Measurements from ENCODE around the gene CTBP1. TPM values are rescaled to one million over a fixed set of nuclear protein-coding genes. Genes with fewer than 3 reads are reported as not detected.

Gene CTBP1
- total and polyA plus RNA-seq, 2 donors from 2014 or later = 96.1 to 170 TPM

DNA sequence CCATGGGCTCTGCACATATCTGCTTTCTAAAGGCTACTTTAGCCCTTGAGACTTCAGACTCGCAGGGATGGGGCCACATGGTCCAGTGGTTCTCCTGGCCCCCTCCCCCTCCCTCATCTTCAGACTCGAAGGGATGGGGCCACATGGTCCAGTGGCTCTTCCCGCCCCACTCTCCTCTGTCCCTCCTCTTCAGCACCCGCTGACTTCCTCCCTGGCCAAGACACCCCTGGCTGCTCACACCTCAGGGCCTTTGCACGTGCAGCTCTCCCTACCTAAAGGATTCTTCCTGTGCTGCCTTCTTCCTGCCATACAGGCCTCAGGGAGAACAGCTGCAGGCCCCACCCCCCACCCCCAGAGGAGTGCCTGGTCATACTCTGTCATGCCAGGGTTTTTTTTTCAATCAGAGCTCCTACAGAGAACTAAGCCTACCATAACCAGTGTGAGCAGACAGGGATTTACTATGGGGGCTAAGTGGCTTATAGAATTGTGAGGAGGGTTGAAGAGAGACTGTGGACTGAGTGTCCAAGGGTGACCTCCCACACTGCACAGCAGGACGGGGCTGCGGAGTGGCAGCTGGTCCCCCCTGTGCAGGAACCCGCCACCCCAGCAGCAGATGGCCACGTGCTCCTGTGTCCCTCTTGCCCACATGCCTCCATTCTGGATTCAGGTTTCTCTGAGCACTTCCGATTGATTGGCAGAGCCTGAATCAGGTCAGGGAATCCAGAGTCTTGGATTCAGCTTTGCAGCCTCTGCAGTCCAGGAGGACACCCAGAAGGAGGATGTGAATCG is 70.4 kb downstream of the CTBP1 start:
- Histone ChIP-seq H3K27me3 (ENCODE audit: control insufficient read depth, insufficient read depth, low read length) (no peaks in the 10 kb centered on the region), H3K9me3 (ENCODE audit: control insufficient read depth in 2 of 3, insufficient read depth in 1 of 3, low read length in 3 of 3) (peaks cover 0 to 3% (median 0%) of the 10 kb centered on the region in 3 donors), H3K4me1 (ENCODE audit: control insufficient read depth in 2 of 3, insufficient read depth in 2 of 3, low read depth in 1 of 3, low read length in 3 of 3) (no peaks in the 10 kb centered on the region), H3K4me3 (ENCODE audit: low read length in 3 of 3) (no peak overlapping the region), H3K27ac (ENCODE audit: low read depth in 2 of 2, low read length in 2 of 2) (no peak overlapping the region), H3K9ac (ENCODE audit: low read length in 3 of 3) (no peak overlapping the region), H3K36me3 (ENCODE audit: control insufficient read depth in 2 of 3, insufficient read depth in 3 of 3, low read length in 3 of 3) (no peaks in the 10 kb centered on the region)
- TF ChIP-seq, protein P1, sequence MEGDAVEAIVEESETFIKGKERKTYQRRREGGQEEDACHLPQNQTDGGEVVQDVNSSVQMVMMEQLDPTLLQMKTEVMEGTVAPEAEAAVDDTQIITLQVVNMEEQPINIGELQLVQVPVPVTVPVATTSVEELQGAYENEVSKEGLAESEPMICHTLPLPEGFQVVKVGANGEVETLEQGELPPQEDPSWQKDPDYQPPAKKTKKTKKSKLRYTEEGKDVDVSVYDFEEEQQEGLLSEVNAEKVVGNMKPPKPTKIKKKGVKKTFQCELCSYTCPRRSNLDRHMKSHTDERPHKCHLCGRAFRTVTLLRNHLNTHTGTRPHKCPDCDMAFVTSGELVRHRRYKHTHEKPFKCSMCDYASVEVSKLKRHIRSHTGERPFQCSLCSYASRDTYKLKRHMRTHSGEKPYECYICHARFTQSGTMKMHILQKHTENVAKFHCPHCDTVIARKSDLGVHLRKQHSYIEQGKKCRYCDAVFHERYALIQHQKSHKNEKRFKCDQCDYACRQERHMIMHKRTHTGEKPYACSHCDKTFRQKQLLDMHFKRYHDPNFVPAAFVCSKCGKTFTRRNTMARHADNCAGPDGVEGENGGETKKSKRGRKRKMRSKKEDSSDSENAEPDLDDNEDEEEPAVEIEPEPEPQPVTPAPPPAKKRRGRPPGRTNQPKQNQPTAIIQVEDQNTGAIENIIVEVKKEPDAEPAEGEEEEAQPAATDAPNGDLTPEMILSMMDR (IDR thresholded peaks at IDR 0.05; ENCODE audit: borderline replicate concordance, extremely low read depth, insufficient read depth) = no peak
- DNase-seq (peak in 2 of 5 donors; percentile 7 to 48), FAIRE-seq (no peak)
- intact Hi-C loops (cut with DNase I) = no loop called here

DNA sequence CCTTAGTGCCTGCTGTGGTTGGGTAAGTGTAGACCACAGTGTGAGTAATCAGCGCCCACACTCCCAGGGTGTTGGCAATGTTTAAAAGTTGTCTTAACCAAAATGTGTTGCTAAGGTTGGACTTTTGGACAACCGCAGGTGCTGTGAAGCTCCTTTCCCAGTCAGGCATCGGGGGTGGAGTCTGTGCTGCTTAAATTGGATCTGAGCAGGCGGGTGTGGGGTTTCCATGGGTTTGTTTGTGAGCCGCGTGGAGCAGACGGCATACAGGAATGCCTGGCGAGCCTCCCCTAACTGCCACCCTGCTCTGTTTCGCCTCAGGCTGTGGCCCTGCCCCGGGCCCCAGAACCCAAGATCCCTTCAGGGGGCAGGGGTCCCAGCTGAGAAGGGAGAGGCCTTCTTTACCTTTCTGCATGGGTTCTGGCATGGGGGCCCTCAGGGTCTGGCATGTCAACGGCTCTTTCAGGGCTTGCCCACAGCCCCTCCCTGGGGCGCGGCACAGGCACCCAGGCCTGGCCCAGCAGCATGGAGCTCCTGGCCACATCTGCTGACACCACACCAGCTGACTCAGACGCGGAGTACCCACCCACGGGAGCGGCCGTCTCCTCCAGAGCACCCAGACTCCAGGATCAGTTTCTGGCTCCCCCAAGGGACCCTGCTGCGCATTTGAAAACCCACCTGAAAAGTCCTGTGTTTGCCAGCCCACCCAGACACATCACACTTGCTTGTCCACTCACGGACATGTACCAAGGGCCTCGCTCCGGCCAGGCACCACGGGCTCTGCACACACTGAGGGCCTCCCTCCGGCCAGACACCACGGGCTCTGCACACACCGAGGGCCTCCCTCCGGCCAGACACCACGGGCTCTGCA is 71.4 kb downstream of the CTBP1 start:
- Histone ChIP-seq H3K36me3 (ENCODE audit: control insufficient read depth in 2 of 3, insufficient read depth in 3 of 3, low read length in 3 of 3) (no peaks in the 10 kb centered on the region), H3K9me3 (ENCODE audit: control insufficient read depth in 2 of 3, insufficient read depth in 1 of 3, low read length in 3 of 3) (peaks cover 0 to 3% (median 0%) of the 10 kb centered on the region in 3 donors), H3K4me1 (ENCODE audit: control insufficient read depth in 2 of 3, insufficient read depth in 2 of 3, low read depth in 1 of 3, low read length in 3 of 3) (peaks cover 0 to 5% (median 0%) of the 10 kb centered on the region in 3 donors), H3K4me3 (ENCODE audit: low read length in 3 of 3) (no peak overlapping the region), H3K27me3 (ENCODE audit: control insufficient read depth, insufficient read depth, low read length) (no peaks in the 10 kb centered on the region), H3K27ac (ENCODE audit: low read depth in 2 of 2, low read length in 2 of 2) (no peak overlapping the region), H3K9ac (ENCODE audit: low read length in 3 of 3) (no peak overlapping the region)
- TF ChIP-seq, protein P1 (IDR thresholded peaks at IDR 0.05; ENCODE audit: borderline replicate concordance, extremely low read depth, insufficient read depth) = no peak
- FAIRE-seq (no peak), DNase-seq (peak; percentile 51 to 63 (median 58))
- intact Hi-C loops (cut with DNase I) = no loop called here

DNA sequence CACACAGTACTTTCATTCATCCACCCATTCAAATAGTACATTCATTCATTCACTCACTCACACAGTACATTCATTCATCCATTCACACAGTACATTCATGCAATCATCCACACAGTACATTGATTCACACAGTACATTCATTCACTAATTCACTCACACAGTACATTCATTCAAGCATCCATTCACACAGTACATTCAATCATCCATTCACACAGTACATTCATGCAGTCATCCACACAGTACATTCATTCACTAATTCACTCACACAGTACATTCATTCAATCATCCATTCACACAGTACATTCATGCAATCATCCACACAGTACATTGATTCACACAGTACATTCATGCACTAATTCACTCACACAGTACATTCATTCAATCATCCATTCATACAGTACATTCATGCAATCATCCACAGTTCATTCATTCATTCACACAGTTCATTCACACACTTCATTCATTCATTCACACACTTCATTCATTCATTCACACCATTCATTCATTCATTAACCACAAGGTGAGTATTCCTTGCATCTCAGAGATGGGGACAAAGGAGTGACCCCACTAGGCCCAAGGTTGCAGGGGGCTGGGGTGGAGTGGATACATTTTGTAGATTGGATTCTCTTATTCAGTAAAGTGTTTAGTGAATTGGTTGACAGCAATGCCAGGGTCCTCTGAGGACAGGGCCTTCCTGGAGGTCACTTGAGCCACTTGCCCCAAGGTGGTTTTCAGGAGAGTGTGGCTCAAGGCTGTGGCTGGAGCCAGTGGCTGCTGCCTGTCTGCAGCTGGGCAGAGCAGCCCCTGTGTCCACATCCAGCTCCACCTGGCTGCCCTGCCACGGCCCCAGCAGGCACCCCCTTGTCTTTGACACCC is 72.3 kb downstream of the CTBP1 start:
- no peaks in the 10 kb centered on the region for H3K36me3 ChIP-seq (ENCODE audit: control insufficient read depth in 2 of 3, insufficient read depth in 3 of 3, low read length in 3 of 3)
- no peaks in the 10 kb centered on the region for H3K27me3 ChIP-seq (ENCODE audit: control insufficient read depth, insufficient read depth, low read length)
- no peak overlapping the region for H3K4me3 ChIP-seq (ENCODE audit: low read length in 3 of 3)
- DNase-seq (peak in 1 of 5 donors; percentile 57), FAIRE-seq (no peak)
- TF ChIP-seq, protein P1 (IDR thresholded peaks at IDR 0.05; ENCODE audit: borderline replicate concordance, extremely low read depth, insufficient read depth) = no peak
- peaks cover 0 to 10% (median 0%) of the 10 kb centered on the region in 3 donors for H3K4me1 ChIP-seq (ENCODE audit: control insufficient read depth in 2 of 3, insufficient read depth in 2 of 3, low read depth in 1 of 3, low read length in 3 of 3)
- no peak overlapping the region for H3K27ac ChIP-seq (ENCODE audit: low read depth in 2 of 2, low read length in 2 of 2)
- no peak overlapping the region for H3K9ac ChIP-seq (ENCODE audit: low read length in 3 of 3)
- intact Hi-C loops (cut with DNase I) = no loop called here
- peaks cover 0 to 3% (median 0%) of the 10 kb centered on the region in 3 donors for H3K9me3 ChIP-seq (ENCODE audit: control insufficient read depth in 2 of 3, insufficient read depth in 1 of 3, low read length in 3 of 3)
